Suprapubic skin (tissue), 3 donors: ENCODE measurements around the gene CFL2.

ENCODE experiments used
- POLR2A ChIP-seq, 2 donors: fragments of 450-650 bp; IDR thresholded peaks; one replicate each; pipeline ENCODE4 v1.6.1; 2017; ENCODE audit warnings: antibody characterized with exemption in 2 of 2, mild to moderate bottlenecking in 2 of 2, moderate library complexity in 2 of 2
- TF ChIP-seq, protein P1 (sequence below), 2 donors: fragments of 200-600 bp in 1 of 2; fragments of 450-650 bp in 1 of 2; sonication (generic) in 1 of 2; IDR thresholded peaks; one replicate each; pipeline ENCODE4 v1.5.1; 2016 to 2019; ENCODE audit warnings: antibody characterized with exemption in 2 of 2, mild to moderate bottlenecking in 1 of 2, moderate library complexity in 1 of 2

GRCh38 chr14:34732802-34733201 lies 18.4 kb upstream of the CFL2 start:
- TF ChIP-seq, protein P1, sequence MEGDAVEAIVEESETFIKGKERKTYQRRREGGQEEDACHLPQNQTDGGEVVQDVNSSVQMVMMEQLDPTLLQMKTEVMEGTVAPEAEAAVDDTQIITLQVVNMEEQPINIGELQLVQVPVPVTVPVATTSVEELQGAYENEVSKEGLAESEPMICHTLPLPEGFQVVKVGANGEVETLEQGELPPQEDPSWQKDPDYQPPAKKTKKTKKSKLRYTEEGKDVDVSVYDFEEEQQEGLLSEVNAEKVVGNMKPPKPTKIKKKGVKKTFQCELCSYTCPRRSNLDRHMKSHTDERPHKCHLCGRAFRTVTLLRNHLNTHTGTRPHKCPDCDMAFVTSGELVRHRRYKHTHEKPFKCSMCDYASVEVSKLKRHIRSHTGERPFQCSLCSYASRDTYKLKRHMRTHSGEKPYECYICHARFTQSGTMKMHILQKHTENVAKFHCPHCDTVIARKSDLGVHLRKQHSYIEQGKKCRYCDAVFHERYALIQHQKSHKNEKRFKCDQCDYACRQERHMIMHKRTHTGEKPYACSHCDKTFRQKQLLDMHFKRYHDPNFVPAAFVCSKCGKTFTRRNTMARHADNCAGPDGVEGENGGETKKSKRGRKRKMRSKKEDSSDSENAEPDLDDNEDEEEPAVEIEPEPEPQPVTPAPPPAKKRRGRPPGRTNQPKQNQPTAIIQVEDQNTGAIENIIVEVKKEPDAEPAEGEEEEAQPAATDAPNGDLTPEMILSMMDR (IDR thresholded peaks at IDR 0.05): no peak
- TF ChIP-seq POLR2A (IDR thresholded peaks at IDR 0.05): no peak
